ENCODE data around the gene RBPMS2. TPM values are rescaled to one million over a fixed set of nuclear protein-coding genes. Genes with fewer than 3 reads are reported as not detected.

The RBPMS2 gene
- total and polyA plus RNA-seq, 2 donors (not counting 1 experiment from before 2014, with no cell fraction given) = 0.18 TPM; not detected in 1

- Histone ChIP-seq H3K79me2 (ENCODE audit: control insufficient read depth, insufficient read depth, low read length) (no peaks in the 10 kb centered on the region), H3K4me1 (ENCODE audit: control insufficient read depth, extremely low read depth, insufficient read depth, low read length) (no peaks in the 10 kb centered on the region), H3K4me3 (replicated peaks in 1 of 4; ENCODE audit: control extremely low read depth in 1 of 4, insufficient read depth in 1 of 4, low read depth in 3 of 4, low read length in 4 of 4) (no peak overlapping the region), H3K4me2 (ENCODE audit: extremely low read depth, insufficient read depth, low read length) (no peak overlapping the region), H3K36me3 (ENCODE audit: control insufficient read depth, insufficient read depth, low read length) (no peaks in the 10 kb centered on the region), H3K9ac (ENCODE audit: insufficient read depth, low read length) (no peak overlapping the region), H2AFZ (ENCODE audit: low read length) (no peak overlapping the region), H3K9me3 (ENCODE audit: control insufficient read depth, insufficient read depth, low read depth, low read length) (no peaks in the 10 kb centered on the region), H3K27ac (ENCODE audit: insufficient read depth, low read length) (no peak overlapping the region), H4K20me1 (ENCODE audit: control insufficient read depth, extremely low read depth, insufficient read depth, low read length) (no peaks in the 10 kb centered on the region), H3K27me3 (ENCODE audit: control insufficient read depth, insufficient read depth, low read length) (no peaks in the 10 kb centered on the region)
- TF ChIP-seq CTCF (conservative IDR thresholded peaks at IDR 0.05 in 1 of 2, IDR thresholded peaks at IDR 0.05 in 1 of 2; ENCODE audit: low read depth in 1 of 2, low read length in 2 of 2) (no peak), EZH2 (IDR thresholded peaks at IDR 0.05; ENCODE audit: low read length, missing control alignments) (no peak)
- no peak for DNase-seq (ENCODE audit: low read depth in 2 of 2)
These were observed 63.0 kb downstream of the RBPMS2 start for GRCh38 chr15:64712353-64712752.

- Histone ChIP-seq H2AFZ (ENCODE audit: low read length) (no peak overlapping the region), H3K9me3 (ENCODE audit: control insufficient read depth, insufficient read depth, low read depth, low read length) (no peaks in the 10 kb centered on the region), H4K20me1 (ENCODE audit: control insufficient read depth, extremely low read depth, insufficient read depth, low read length) (no peaks in the 10 kb centered on the region), H3K27me3 (ENCODE audit: control insufficient read depth, insufficient read depth, low read length) (no peaks in the 10 kb centered on the region), H3K4me3 (replicated peaks in 1 of 4; ENCODE audit: control extremely low read depth in 1 of 4, insufficient read depth in 1 of 4, low read depth in 3 of 4, low read length in 4 of 4) (no peak overlapping the region), H3K27ac (ENCODE audit: insufficient read depth, low read length) (no peak overlapping the region), H3K4me2 (ENCODE audit: extremely low read depth, insufficient read depth, low read length) (no peak overlapping the region), H3K36me3 (ENCODE audit: control insufficient read depth, insufficient read depth, low read length) (no peaks in the 10 kb centered on the region), H3K79me2 (ENCODE audit: control insufficient read depth, insufficient read depth, low read length) (no peaks in the 10 kb centered on the region), H3K4me1 (ENCODE audit: control insufficient read depth, extremely low read depth, insufficient read depth, low read length) (no peaks in the 10 kb centered on the region), H3K9ac (ENCODE audit: insufficient read depth, low read length) (no peak overlapping the region)
- DNase-seq (ENCODE audit: low read depth in 2 of 2) = no peak
- TF ChIP-seq EZH2 (IDR thresholded peaks at IDR 0.05; ENCODE audit: low read length, missing control alignments) = no peak
- no peak for TF ChIP-seq CTCF (conservative IDR thresholded peaks at IDR 0.05 in 1 of 2, IDR thresholded peaks at IDR 0.05 in 1 of 2; ENCODE audit: low read depth in 1 of 2, low read length in 2 of 2)
These were observed 64.5 kb downstream of the RBPMS2 start for GRCh38 chr15:64710676-64711428.

GRCh38 chr15:64706011-64706911 lies 69.1 kb downstream of the RBPMS2 start:
- peaks cover 17% of the 10 kb centered on the region for H3K79me2 ChIP-seq (ENCODE audit: control insufficient read depth, insufficient read depth, low read length)
- no peak overlapping the region for H3K9ac ChIP-seq (ENCODE audit: insufficient read depth, low read length)
- no peak overlapping the region for H3K4me2 ChIP-seq (ENCODE audit: extremely low read depth, insufficient read depth, low read length)
- H4K20me1 ChIP-seq (ENCODE audit: control insufficient read depth, extremely low read depth, insufficient read depth, low read length) = no peaks in the 10 kb centered on the region
- no peak for DNase-seq (ENCODE audit: low read depth in 2 of 2)
- no peak overlapping the region for H2AFZ ChIP-seq (ENCODE audit: low read length)
- H3K36me3 ChIP-seq (ENCODE audit: control insufficient read depth, insufficient read depth, low read length) = no peaks in the 10 kb centered on the region
- H3K27ac ChIP-seq (ENCODE audit: insufficient read depth, low read length) = no peak overlapping the region
- peaks cover 5% of the 10 kb centered on the region for H3K4me1 ChIP-seq (ENCODE audit: control insufficient read depth, extremely low read depth, insufficient read depth, low read length)
- no peaks in the 10 kb centered on the region for H3K9me3 ChIP-seq (ENCODE audit: control insufficient read depth, insufficient read depth, low read depth, low read length)
- no peak for TF ChIP-seq EZH2 (IDR thresholded peaks at IDR 0.05; ENCODE audit: low read length, missing control alignments)
- no peak for TF ChIP-seq CTCF (conservative IDR thresholded peaks at IDR 0.05 in 1 of 2, IDR thresholded peaks at IDR 0.05 in 1 of 2; ENCODE audit: low read depth in 1 of 2, low read length in 2 of 2)
- H3K4me3 ChIP-seq (replicated peaks in 1 of 4; ENCODE audit: control extremely low read depth in 1 of 4, insufficient read depth in 1 of 4, low read depth in 3 of 4, low read length in 4 of 4) = no peak overlapping the region
- H3K27me3 ChIP-seq (ENCODE audit: control insufficient read depth, insufficient read depth, low read length) = no peaks in the 10 kb centered on the region
